Tibial artery (tissue), 4 donors: ENCODE measurements around the gene FAM120B.
A peak's percentile ranks its signal among the peaks of the same experiment; 100 is the strongest.

Experiments
- DNase-seq, 2 donors: peaks; one replicate each; pipeline ENCODE4 v3.0.0-alpha.2; 2019
- H3K27ac ChIP-seq, 2 donors: fragments of 200-600 bp; sonication (generic) in 1 of 2; 1 replicate in 1 of 2; 2 replicates in 1 of 2; pipeline ENCODE4 v1.5.1; 2018 to 2019; ENCODE audit warnings: mild to moderate bottlenecking in 1 of 2
- H3K27me3 ChIP-seq, 2 donors: fragments of 200-600 bp; sonication (generic) in 1 of 2; one replicate each; pipeline versions ENCODE4 v1.5.1 to v1.6.0; 2016 to 2019
- H3K36me3 ChIP-seq, 3 donors: fragments of 200-600 bp; sonication (generic) in 2 of 3; one replicate each; pipeline ENCODE4 v1.5.1; 2016 to 2019; ENCODE audit warnings: mild to moderate bottlenecking in 2 of 3
- H3K4me1 ChIP-seq, 4 donors: fragments of 200-600 bp; sonication (generic) in 2 of 4; 1 replicate in 3 of 4; 2 replicates in 1 of 4; pipeline ENCODE4 v1.5.1; 2016 to 2019
- H3K4me3 ChIP-seq, 2 donors: fragments of 200-600 bp; sonication (generic) in 1 of 2; 1 replicate in 1 of 2; 2 replicates in 1 of 2; pipeline ENCODE4 v1.5.1; 2018 to 2019; ENCODE audit warnings: mild to moderate bottlenecking in 2 of 2
- H3K9me3 ChIP-seq, 3 donors: fragments of 200-600 bp; sonication (generic) in 1 of 3; one replicate each; pipeline ENCODE4 v1.5.1; 2016 to 2019
- CTCF ChIP-seq, 2 experiments: fragments of 200-600 bp in 1 of 2; fragments of 450-650 bp in 1 of 2; IDR thresholded peaks; one replicate each; pipeline ENCODE4 v1.5.1; 2017 to 2019; ENCODE audit warnings: antibody characterized with exemption in 2 of 2, mild to moderate bottlenecking in 1 of 2, moderate library complexity in 1 of 2
- intact Hi-C: fragments of 100-400 bp; cut with DNase I; formaldehyde crosslinking; loops from one replicate; pipeline ENCODE4 v1.15.0; 2023; ENCODE audit warnings: low total_unique reads

FAM120B gene

GRCh38 chr6:170307080-170307545, 555 bp downstream of the FAM120B start:
- peak overlapping the region; percentile 84 to 95 for H3K27ac ChIP-seq
- H3K36me3 ChIP-seq: no peaks in the 10 kb centered on the region
- intact Hi-C loops: no loop called here
- no peak for DNase-seq
- H3K9me3 ChIP-seq: no peaks in the 10 kb centered on the region
- peak overlapping the region; percentile 77 to 94 for H3K4me3 ChIP-seq
- H3K27me3 ChIP-seq: no peaks in the 10 kb centered on the region
- H3K4me1 ChIP-seq: peaks cover 0 to 35% (median 34%) of the 10 kb centered on the region in 4 donors
- TF ChIP-seq CTCF (IDR thresholded peaks at IDR 0.05): no peak

GRCh38 chr6:170308761-170309160, 2.2 kb downstream of the FAM120B start:
- no peak for TF ChIP-seq CTCF (IDR thresholded peaks at IDR 0.05)
- Histone ChIP-seq H3K9me3 (no peaks in the 10 kb centered on the region), H3K4me1 (peaks cover 0 to 43% (median 34%) of the 10 kb centered on the region in 4 donors), H3K27me3 (no peaks in the 10 kb centered on the region), H3K4me3 (no peak overlapping the region), H3K27ac (no peak overlapping the region), H3K36me3 (no peaks in the 10 kb centered on the region)
- DNase-seq: no peak
- intact Hi-C loops: no loop called here

GRCh38 chr6:170311696-170312095, 5.1 kb downstream of the FAM120B start:
- Histone ChIP-seq H3K36me3 (no peaks in the 10 kb centered on the region), H3K27me3 (no peaks in the 10 kb centered on the region), H3K9me3 (no peaks in the 10 kb centered on the region), H3K4me3 (no peak overlapping the region), H3K4me1 (peaks cover 0 to 36% (median 28%) of the 10 kb centered on the region in 4 donors), H3K27ac (no peak overlapping the region)
- no peak for DNase-seq
- intact Hi-C loops: no loop called here
- no peak for TF ChIP-seq CTCF (IDR thresholded peaks at IDR 0.05)

- no peak for DNase-seq
- Histone ChIP-seq H3K27ac (no peak overlapping the region), H3K36me3 (peaks cover 3 to 7% (median 6%) of the 10 kb centered on the region in 3 donors), H3K27me3 (no peaks in the 10 kb centered on the region), H3K4me3 (no peak overlapping the region), H3K4me1 (peaks cover 0 to 28% (median 20%) of the 10 kb centered on the region in 4 donors), H3K9me3 (no peaks in the 10 kb centered on the region)
- intact Hi-C loops: no loop called here
- no peak for TF ChIP-seq CTCF (IDR thresholded peaks at IDR 0.05)
These were observed 6.3 kb downstream of the FAM120B start for GRCh38 chr6:170312876-170313275.

- H3K9me3 ChIP-seq: no peaks in the 10 kb centered on the region
- H3K4me3 ChIP-seq: no peak overlapping the region
- peaks cover 12 to 16% (median 16%) of the 10 kb centered on the region in 3 donors for H3K36me3 ChIP-seq
- intact Hi-C loops: no loop called here
- no peak for DNase-seq
- no peaks in the 10 kb centered on the region for H3K27me3 ChIP-seq
- TF ChIP-seq CTCF (IDR thresholded peaks at IDR 0.05): no peak
- peaks cover 0 to 21% (median 11%) of the 10 kb centered on the region in 4 donors for H3K4me1 ChIP-seq
- no peak overlapping the region for H3K27ac ChIP-seq
These were observed 7.2 kb downstream of the FAM120B start for GRCh38 chr6:170313716-170314295.
